GOT3 (cell line): ENCODE results near the gene GTF3C6.
"Not testable (repeated sequence)": the region's sequence is repeated elsewhere in the genome, so short reads cannot be mapped to it uniquely, and the experiment has no call there.

ENCODE experiments used
- DNase-seq: peaks from one replicate; lab custom pipeline; 2025; ENCODE audit warnings: mixed read lengths; lab: John Stamatoyannopoulos, UW

Gene GTF3C6

DNA sequence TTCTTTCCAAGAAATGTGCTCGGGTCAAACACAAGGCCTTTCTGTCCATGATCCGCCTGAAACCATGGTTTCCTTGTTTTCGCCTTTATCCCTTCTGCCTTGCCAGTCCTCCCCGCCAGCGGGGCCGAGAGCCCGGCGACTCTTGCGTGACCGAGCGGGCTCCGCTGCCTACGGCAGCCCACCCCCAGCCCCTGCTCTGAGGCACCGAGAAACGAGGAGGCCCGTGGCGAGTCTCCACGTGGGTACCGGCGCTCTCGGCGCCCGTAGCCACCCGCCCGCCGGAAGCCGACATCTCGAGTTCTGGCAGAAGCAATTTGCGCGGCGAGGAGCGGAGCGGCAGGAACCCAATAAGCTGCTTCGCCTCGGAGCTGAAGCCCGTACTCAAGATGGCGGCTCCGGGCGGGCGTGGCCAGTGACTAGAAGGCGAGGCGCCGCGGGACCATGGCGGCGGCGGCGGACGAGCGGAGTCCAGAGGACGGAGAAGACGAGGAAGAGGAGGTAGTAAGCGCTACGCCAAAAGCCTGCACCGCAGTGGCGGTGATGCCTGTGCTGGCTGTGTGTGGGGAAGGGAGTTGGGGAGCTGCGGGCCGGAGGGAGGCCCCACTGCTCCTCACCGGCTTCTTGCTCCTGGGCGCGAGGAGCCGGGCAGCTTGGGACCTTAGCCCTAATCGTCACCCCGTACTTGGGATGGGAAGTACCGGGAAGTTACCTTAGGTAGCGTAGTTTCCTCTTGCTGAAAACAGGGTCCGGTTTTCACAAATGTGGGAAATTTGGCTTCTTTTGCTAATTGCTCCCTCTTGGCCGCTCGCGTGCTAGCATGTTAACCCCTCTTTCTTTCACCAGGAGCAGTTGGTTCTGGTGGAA, at the start of gene GTF3C6:
Gene GTF3C6 (plus strand): TSS at position 378 of the 864 bp plus-strand sequence. CDS start 64 bp downstream, at position 442.
- DNase-seq: peak; percentile 71

GRCh38 chr6:110930781-110931180, 27.7 kb upstream of the GTF3C6 start:
- no peak for DNase-seq

- no peak for DNase-seq
Measured at GRCh38 chr6:110933912-110934311, 24.6 kb upstream of the GTF3C6 start.

GRCh38 chr6:110934381-110934898, 24.1 kb upstream of the GTF3C6 start:
- DNase-seq: no peak

DNA sequence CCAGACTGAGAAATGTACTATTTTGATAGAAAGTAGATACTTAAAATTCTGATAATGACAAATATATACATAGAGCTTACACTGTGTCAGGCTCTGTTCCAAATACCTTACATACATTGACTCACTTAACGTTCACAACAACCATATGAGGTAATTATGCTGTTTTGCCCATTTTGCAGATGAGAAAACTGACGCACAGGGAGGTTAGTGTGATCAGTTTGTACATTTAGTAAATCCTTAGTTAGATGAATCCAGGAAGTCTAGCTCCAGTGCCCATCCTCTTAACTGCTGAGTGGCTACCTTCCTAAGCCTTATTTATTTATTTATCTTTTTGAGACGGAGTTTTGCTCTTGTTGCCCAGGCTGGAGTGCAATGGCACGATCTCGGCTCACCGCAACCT, 23.3 kb upstream of the GTF3C6 start:
- DNase-seq: no peak

DNA sequence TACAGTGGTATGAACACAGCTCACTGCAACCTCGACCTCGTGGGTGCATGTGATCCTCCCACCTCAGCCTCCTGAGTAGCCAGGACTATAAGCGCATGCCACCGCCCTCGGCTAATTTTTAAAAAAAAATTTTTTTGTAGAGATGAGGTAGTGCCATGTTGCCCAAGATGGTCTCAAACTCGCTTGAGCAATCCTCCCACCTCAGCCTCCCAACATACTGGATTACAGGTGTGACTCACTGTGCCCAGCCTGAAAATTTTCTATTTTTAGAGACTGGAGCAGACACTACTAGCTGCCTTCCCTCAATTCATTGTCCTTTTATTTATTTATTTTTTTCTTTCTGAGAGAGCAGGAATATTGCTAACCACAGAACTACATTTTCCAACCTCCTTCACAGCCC, 20.3 kb upstream of the GTF3C6 start:
- no peak for DNase-seq

DNA sequence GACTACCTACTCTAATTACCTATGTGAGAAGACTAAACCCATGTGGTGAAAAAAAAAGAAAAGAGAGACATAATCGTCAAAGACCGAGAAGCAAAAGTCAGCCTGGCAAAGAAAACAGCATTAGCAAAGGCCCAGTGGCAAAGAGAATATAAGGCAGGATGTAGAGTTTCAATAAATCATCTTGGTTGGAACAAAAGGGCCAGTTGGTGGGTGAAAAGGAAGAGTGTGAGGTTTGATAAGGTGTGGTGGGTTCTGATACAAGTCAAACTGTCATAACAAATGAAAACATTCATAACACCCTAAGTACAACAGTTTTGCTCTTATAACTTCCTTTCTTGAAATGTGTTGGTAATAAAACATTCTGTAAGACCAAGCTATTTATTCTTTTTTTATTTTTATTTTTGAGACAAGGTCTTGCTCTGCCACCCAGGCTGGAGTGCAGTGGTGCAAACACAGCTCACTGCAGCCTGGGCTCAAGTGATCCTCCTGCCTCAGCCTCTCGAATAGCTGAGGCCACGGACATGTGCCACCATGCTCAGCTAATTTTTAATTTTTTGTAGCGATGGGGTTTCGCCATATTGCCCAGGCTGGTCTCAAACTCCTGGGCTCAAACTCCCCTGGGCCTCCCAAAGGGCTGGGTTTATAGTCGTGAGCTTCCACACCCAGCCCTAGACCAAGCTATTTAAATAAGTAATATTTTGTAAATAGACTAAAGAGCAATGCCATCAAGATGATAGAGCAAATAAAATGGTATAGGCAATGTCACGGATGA, 18.9 kb upstream of the GTF3C6 start:
- DNase-seq: no peak

DNA sequence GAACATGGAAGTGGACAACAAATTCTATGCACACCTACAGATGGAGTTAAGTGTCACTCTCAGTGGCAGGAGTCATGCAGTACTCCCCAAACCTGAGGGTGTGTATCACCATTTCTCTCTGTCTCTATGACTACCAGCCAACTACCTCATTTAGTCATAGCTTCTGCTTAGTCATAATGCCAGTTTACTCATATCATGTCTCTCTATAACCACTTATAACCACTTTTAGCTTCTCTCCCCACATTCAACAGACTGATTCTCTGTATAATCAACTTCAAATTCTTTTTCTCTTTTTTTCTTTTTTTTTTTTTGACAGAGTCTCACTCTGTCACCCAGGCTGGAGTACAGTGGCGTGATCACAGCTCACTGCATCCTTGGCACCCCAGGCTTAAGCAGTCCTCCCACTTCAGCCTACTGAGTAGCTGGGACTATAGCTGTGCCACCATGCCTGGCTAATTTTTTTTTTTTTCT, 13.8 kb upstream of the GTF3C6 start:
- no peak for DNase-seq

- no peak for DNase-seq
Measured at GRCh38 chr6:110946498-110946897, 12.0 kb upstream of the GTF3C6 start.

GRCh38 chr6:110949679-110950285, 8.7 kb upstream of the GTF3C6 start:
- no peak for DNase-seq

- no peak for DNase-seq
Measured at GRCh38 chr6:110950440-110950839, 8.1 kb upstream of the GTF3C6 start.

DNA sequence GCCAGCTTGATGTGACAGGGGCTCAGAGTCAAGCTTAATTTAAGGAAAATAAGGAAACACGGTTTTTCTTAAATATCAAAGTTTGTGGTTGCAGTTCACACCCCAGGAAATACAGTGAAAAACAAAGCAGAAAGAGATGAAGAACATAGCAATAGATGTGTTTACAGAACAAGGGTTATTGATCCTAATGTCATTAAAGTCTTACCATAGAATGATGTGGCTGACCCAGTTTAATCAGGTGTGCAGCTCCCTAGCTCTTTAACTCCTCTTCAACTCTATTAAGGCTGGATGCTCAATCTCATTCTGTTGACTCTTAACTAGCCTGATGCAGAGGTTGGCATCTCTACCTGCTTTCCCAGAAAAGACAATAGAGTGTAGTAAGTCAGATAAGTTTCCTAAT, 7.5 kb upstream of the GTF3C6 start:
- no peak for DNase-seq

DNA sequence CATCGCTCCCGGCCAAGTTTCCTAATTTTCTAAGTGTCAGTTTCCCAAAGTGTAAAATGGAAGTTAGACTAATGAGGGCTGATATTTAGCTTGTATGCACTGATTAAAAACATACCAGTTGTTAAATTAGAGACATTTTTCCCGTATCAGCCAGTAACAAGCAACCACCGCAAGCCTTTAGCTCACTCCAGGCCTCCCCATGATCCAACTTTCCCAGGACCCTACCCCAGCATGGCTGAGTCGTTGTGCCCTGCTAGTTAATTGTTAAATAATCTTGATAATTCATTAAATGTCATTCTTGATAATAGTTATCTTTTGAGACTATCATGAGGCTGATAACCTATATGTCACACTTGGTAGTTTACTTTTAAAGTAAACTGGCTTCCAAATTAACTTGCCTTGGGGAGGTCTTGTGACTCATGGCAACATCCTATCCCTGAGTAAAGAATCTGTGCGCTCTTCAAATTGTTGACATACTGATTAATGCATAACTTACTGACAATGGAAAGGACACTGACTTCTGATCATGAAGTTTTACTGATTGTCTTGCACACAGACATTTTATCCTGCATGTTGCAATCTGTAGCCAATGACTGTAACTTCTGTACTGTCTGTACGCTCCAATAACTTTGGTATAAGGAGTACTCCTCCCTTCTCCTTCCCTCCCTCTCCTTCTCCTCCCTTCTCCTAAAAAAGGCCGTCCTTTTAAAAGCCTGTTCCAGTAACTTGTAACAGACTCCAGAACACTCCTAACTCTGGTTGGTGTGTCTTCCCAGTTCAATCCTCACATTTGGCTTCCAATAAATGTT, 6.3 kb upstream of the GTF3C6 start:
- DNase-seq: no peak

DNA sequence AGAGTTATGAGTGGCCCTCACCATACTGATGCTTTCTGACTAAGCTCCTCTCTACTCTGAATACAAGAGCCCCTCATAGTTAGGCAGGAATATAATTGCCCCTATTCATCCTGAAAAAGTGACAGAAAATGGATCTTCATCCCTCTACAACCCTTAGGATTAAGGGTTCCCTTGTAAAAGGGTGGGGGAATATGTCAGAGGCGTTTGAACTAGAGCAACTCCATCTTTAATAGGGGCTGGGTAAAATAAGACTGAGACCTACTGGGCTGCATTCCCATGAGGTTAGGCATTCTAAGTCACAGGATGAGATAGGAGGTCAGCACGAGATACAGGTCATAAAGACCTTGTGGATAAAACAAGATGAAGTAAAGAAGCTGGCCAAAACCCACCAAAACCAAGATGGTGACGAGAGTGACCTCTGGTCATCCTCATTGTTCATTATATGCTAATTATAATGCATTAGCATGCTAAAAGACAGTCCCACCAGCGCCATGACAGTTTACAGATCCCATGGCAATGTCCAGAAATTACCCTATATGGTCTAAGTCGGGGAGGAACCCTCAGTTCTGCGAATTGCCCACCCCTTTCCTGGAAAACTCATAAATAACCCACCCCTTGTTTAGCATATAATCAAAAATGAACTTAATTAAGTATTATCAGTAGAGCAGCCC, 4.7 kb upstream of the GTF3C6 start:
- DNase-seq: no peak

DNA sequence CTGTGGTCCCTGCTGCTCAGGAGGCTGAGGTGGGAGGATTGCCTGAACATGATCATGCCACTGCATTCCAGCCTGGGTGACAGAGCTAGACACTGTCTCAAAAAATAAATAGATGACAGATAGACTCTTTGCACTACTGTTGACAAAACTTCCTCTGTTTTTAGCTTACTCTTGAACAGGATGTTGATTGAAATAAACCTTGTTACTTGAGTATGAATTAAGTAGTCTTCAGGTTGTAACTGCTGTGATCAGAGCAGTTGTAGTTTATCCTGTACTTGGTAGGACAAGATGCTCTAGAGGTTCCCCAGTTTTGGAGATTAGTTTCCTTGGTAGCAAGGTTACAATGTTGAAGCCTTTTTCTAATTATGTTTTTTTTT, 1.5 kb downstream of the GTF3C6 start:
- DNase-seq: no peak

GRCh38 chr6:110962636-110963035, 4.1 kb downstream of the GTF3C6 start:
- DNase-seq: not testable (repeated sequence)

DNA sequence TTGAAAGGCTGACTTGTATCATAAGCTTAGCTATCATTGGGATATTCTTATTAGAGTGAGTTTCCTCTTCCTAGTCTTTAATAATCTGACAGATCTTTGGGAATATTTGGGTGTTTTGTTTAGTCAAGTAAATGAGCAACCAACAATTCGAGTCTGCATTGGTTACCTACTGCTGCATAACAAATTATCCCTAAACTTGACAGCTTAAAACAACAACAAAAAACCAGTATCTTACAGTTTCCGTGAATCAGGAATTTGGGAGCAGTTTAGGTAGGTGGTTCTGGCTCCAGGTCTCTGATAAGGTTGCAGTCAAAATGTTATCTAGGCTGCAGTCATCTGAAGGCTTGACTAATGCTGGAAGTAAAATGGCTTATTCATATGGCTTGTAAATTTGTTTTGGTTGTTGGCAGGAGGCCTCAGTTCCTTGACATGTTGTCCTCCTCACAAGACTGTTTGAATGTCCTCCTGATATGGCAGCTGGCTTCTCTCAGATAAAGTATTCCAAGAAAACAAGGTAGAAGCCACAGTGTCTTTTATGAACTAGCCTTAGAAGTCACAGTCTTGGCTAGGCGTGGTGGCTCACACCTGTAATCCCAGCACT, 7.2 kb downstream of the GTF3C6 start:
- no peak for DNase-seq

GRCh38 chr6:110968661-110969060, 10.2 kb downstream of the GTF3C6 start:
- DNase-seq: not testable (repeated sequence)

DNA sequence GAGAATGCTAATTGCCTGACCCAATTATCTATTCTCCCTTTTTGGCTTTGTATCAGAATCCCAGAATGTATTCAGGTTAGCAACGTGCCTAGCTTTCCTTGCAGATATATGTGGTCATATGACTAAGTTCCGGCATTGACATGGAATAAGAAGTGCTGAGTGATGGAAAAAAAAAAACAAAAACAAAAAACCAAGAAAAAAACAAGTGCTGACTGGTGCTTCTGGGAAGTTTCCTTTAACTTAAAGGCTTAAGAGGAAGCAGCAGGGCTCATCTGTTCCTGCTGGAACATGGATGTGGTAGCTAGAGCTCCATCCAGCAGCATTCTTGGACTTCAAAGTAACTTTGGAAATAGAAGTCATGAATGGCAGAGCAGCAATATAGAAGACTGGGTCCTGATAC, 13.0 kb downstream of the GTF3C6 start:
- no peak for DNase-seq

GRCh38 chr6:110976575-110976974, 18.1 kb downstream of the GTF3C6 start:
- DNase-seq: no peak
